Melanocyte of skin (primary cell): ENCODE measurements around the gene TEX26. TPM values are rescaled to one million over a fixed set of nuclear protein-coding genes. Genes with fewer than 3 reads are reported as not detected.

Source experiments
- total RNA-seq, 2 donors: library from RNA; depleted of rRNA; stranded (reverse); fragments of >200 nt; gene quantifications; 2 replicates each; pipeline ENCODE4 v1.2.3, GENCODE V29; 2012

Gene TEX26
- not detected for total RNA-seq

DNA sequence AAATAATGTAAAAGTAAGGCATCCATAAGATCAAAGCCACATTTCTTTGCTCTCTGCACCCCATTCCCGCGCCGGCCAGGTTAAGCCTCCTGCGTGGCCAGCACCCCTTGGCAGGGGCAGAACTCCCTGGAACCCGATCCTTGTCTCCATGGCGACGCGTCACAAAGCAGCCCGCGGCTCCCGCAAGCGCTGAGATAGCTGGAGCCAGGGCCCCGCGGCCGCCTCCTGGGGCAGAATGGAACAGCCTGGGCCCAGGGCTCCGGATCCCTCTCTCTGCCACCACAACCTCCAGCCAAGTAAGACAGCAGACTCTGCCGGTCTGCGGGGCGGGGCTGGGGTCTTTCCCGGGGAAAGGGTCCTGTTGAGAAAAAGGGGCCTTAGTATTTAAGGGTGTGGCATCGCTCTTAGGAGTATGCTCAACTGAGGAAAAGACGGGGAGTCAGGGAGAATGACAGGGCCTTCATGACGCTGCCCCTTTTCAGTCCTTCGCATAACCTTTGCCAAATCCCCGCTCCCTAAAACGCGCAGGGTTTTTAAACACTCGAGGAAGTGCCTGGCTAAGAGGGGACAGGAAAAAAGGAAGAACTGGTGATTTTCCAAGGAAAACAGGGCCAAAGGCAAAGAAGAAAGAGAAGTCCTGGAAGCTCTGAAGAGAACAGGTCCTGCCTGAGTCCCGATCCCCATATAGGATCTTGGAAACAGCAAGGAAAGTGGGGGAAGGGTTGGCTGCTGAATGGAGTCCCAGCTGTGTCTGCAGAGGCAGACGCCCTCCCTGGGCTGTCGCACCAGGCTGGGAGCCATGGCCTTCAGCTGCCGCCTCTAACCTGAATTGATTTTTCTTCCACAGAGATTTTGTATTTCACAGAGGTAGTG is at the start of gene TEX26:
Gene TEX26, plus strand, starts transcription at position 176 of the 873 bp plus-strand sequence. Its CDS starts 60 bp downstream, at position 236.

DNA sequence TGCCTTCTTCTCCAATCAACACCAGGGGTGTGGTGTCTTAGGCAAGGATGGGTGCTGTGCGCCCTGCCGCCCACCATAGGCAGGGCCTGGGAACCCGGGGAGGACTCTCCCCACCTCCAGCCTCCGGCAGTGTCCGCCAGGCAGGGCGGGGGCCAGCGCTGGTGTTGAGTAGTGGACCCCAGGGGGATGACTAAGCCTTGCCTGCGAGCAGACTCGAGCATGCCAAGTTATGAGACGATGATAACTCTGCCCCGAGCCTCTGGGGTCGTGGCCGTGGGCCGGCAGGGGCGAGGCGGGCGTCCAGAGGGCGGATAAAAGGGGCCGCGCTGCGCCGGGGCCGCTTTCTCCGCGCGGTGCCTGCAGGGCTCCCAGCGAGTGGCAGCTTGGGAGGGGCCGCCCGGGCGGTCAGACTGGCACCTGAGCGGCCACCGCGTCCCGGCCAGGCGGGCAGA is 26.5 kb upstream of the TEX26 start, which contains the start of gene MEDAG:
Gene MEDAG, plus strand, starts transcription at position 340 of the 452 bp plus-strand sequence. CDS start 245 bp downstream, outside the sequence.

Other genes with a start within 250 kb of the TEX26 start
- gene ALOX5AP, start 197.1 kb upstream of the TEX26 start, total RNA-seq: not detected
- gene MEDAG, start 26.4 kb upstream of the TEX26 start, total RNA-seq: under 1 TPM; under 0.01 to 0.67 TPM
- gene HSPH1, start 229.2 kb downstream of the TEX26 start, total RNA-seq: 100 to 1,000 TPM in 1 of 2 donors, 10 to 100 TPM in 1; 45.1 to 101 TPM